Loucy (cell line): Measurements from ENCODE around the gene GALNT11.

Experiments
- H2AFZ ChIP-seq: fragments of 200-600 bp; sonication (generic); 2 replicates; pipeline ENCODE4 v1.6.0; 2016; ENCODE audit warnings: antibody characterized with exemption, mild to moderate bottlenecking, low read length, moderate library complexity
- H3F3A ChIP-seq: fragments of 200-600 bp; 2 replicates; pipeline ENCODE4 v1.6.0; 2016; ENCODE audit warnings: antibody characterized with exemption, low read depth, mild to moderate bottlenecking
- H3K27me3 ChIP-seq: fragments of 200-600 bp; sonication (generic); 2 replicates; pipeline ENCODE4 v1.6.1; 2014; ENCODE audit warnings: low read length, mild to moderate bottlenecking; ENCODE audit not compliant: insufficient read depth, poor library complexity, severe bottlenecking
- H3K36me3 ChIP-seq: fragments of 200-600 bp; sonication (generic); 2 replicates; pipeline ENCODE4 v1.6.1; 2016; ENCODE audit warnings: low read length; ENCODE audit not compliant: insufficient read depth
- H3K4me1 ChIP-seq: fragments of 200-600 bp; sonication (generic); 2 replicates; pipeline ENCODE4 v1.5.1; 2014; ENCODE audit warnings: low read length, mild to moderate bottlenecking; ENCODE audit not compliant: insufficient read depth, poor library complexity, severe bottlenecking
- H3K4me2 ChIP-seq: fragments of 200-600 bp; sonication (generic); 2 replicates; pipeline ENCODE4 v1.6.0; 2014; ENCODE audit warnings: antibody characterized with exemption, low read length, low read depth, mild to moderate bottlenecking; ENCODE audit not compliant: poor library complexity, severe bottlenecking
- H3K4me3 ChIP-seq: fragments of 200-600 bp; sonication (generic); 2 replicates; pipeline ENCODE4 v1.5.1; 2014; ENCODE audit warnings: low read length, mild to moderate bottlenecking, mixed read lengths; ENCODE audit not compliant: poor library complexity, severe bottlenecking
- H3K79me2 ChIP-seq: fragments of 200-600 bp; sonication (generic); 2 replicates; pipeline ENCODE4 v1.6.1; 2014; ENCODE audit warnings: low read length; ENCODE audit not compliant: insufficient read depth
- H3K9ac ChIP-seq: fragments of 200-600 bp; sonication (generic); 2 replicates; pipeline ENCODE4 v1.6.0; 2014; ENCODE audit warnings: mild to moderate bottlenecking, low read depth, low read length, moderate library complexity; ENCODE audit not compliant: poor library complexity, severe bottlenecking
- H3K9me2 ChIP-seq: fragments of 200-600 bp; sonication (generic); replicated peaks from 2 replicates; pipeline ENCODE4 v1.6.1; 2016; ENCODE audit warnings: low read depth, low read length, mixed read lengths
- H3K9me3 ChIP-seq: fragments of 200-600 bp; sonication (generic); 2 replicates; pipeline ENCODE4 v1.6.1; 2014; ENCODE audit warnings: mild to moderate bottlenecking, antibody characterized with exemption, low read length, low read depth; ENCODE audit not compliant: insufficient read depth
- H4K20me1 ChIP-seq: fragments of 200-600 bp; sonication (generic); 2 replicates; pipeline ENCODE4 v1.6.0; 2014; ENCODE audit warnings: antibody characterized with exemption, low read length, mild to moderate bottlenecking; ENCODE audit not compliant: insufficient read depth, poor library complexity, severe bottlenecking
- CTCF ChIP-seq: fragments of 200-600 bp; sonication (generic); conservative IDR thresholded peaks from 2 replicates; pipeline ENCODE4 v1.5.1; 2014; ENCODE audit warnings: mild to moderate bottlenecking, antibody characterized with exemption, low read length
- EZH2phosphoT487 ChIP-seq: fragments of 200-600 bp; IDR thresholded peaks from 2 replicates; pipeline ENCODE4 v1.6.1; 2018; ENCODE audit warnings: antibody characterized with exemption, mild to moderate bottlenecking, moderate library complexity, borderline replicate concordance

Gene GALNT11

GRCh38 chr7:152130658-152131590, 105.5 kb downstream of the GALNT11 start:
- Histone ChIP-seq H3K79me2 (no peaks in the 10 kb centered on the region), H3K4me2 (no peak overlapping the region), H3K36me3 (peaks cover 5% of the 10 kb centered on the region; the same call in 1 of the 2 replicates), H2AFZ (no peak overlapping the region), H3K4me3 (no peak overlapping the region), H3K27me3 (no peaks in the 10 kb centered on the region), H3F3A (no peaks in the 10 kb centered on the region), H4K20me1 (no peaks in the 10 kb centered on the region), H3K9ac (no peak overlapping the region), H3K9me3 (no peaks in the 10 kb centered on the region), H3K9me2 (no peaks in the 10 kb centered on the region), H3K4me1 (no peaks in the 10 kb centered on the region)
- TF ChIP-seq CTCF, result no peak
- TF ChIP-seq EZH2phosphoT487, result no peak

- H3K4me1 ChIP-seq, result no peaks in the 10 kb centered on the region
- peaks cover 6% of the 10 kb centered on the region; the same call in 1 of the 2 replicates for H3K36me3 ChIP-seq
- H3K4me2 ChIP-seq, result no peak overlapping the region
- H3F3A ChIP-seq, result no peaks in the 10 kb centered on the region
- no peaks in the 10 kb centered on the region for H3K9me3 ChIP-seq
- H3K79me2 ChIP-seq, result no peaks in the 10 kb centered on the region
- H4K20me1 ChIP-seq, result no peaks in the 10 kb centered on the region
- no peak overlapping the region for H3K9ac ChIP-seq
- H2AFZ ChIP-seq, result no peak overlapping the region
- no peaks in the 10 kb centered on the region for H3K27me3 ChIP-seq
- no peaks in the 10 kb centered on the region for H3K9me2 ChIP-seq
- no peak overlapping the region for H3K4me3 ChIP-seq
- TF ChIP-seq CTCF (no peak), EZH2phosphoT487 (no peak)
These were observed 106.6 kb downstream of the GALNT11 start for GRCh38 chr7:152131981-152132494.

GRCh38 chr7:152132812-152133211, 107.3 kb downstream of the GALNT11 start:
- Histone ChIP-seq H3K36me3 (peaks cover 14% of the 10 kb centered on the region; the same call in 1 of the 2 replicates), H3K4me2 (no peak overlapping the region)

More at GRCh38 chr7:152132812-152133211, 107.3 kb downstream of the GALNT11 start:
- Histone ChIP-seq H2AFZ (no peak overlapping the region), H3F3A (no peaks in the 10 kb centered on the region), H4K20me1 (no peaks in the 10 kb centered on the region), H3K9me3 (no peaks in the 10 kb centered on the region), H3K79me2 (no peaks in the 10 kb centered on the region), H3K9me2 (no peaks in the 10 kb centered on the region), H3K4me3 (no peak overlapping the region), H3K4me1 (no peaks in the 10 kb centered on the region), H3K27me3 (no peaks in the 10 kb centered on the region), H3K9ac (no peak overlapping the region)
- TF ChIP-seq EZH2phosphoT487 (no peak), CTCF (no peak)
